ENCODE data around the gene LRRC46. TPM values are rescaled to one million over a fixed set of nuclear protein-coding genes. Genes with fewer than 3 reads are reported as not detected.

LRRC46 gene
- total and polyA plus RNA-seq, 9 of the 15 experiments (the other 6 are each of a cell fraction or from before 2014, with no cell fraction given): 0.39 to 1.4 (median 0.53) TPM; not detected in 1

DNA sequence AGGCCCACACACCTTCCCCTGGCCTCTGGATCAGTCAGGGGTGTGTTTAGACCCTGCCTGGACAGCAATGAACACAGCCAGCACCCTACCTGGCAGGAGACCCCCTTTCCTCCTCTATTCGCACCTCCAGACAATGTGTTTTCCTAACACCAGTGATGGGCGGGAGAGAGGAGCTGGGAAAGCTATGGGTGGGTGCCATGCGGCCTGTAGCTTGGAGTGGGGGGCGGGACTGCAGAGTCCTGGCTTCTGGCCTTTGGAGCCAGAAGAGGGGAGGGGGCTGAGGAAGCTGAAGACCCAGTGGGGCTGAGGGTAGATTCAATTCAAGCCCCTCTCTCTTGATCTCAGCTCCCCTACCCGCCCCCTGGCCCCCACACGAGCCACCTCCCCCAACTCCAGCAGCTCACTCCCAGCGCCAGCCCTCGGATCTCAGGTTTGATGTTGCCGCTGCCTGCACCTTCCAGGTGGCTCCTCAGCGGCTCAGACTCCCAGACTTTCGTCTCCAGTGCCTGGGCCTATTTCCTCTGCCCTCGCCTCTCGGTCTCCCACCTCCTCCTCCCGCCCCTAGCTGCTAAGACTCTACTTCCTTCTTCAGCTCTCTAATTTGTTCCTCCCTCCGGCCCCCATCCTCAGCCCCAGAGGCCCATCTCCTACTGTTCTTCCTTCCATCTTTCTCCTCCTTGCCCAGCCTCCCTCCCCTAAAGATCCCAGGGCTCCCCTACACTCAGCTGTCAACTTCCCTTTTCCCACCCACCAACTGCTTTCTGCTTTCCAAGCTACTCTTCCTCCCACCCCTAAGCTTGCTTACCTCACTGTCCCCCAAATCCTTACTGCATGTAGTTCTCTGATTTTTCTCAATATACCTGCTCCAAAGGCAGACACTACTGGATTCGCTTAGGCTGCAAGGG is 26.3 kb downstream of the LRRC46 start:
- TF ChIP-seq PHTF2 (CRISPR knock-in tag; IDR thresholded peaks at IDR 0.05) (no peak), ETS2 (tag; IDR thresholded peaks at IDR 0.05; ENCODE audit: borderline replicate concordance, poor library complexity, severe bottlenecking) (no peak), RBM39 (optimal IDR thresholded peaks at IDR 0.05; ENCODE audit: low read depth, low read length) (no peak), ZNF507 (tag; conservative IDR thresholded peaks at IDR 0.05) (no peak), YY1 (IDR thresholded peaks at IDR 0.05; ENCODE audit: borderline replicate concordance in 1 of 3, control insufficient read depth in 1 of 3, extremely low read depth in 1 of 3, insufficient read depth in 3 of 3, insufficient read length in 1 of 3, insufficient replicate concordance in 2 of 3, low read depth in 1 of 3, low read length in 2 of 3) (no peak), IRF1 (CRISPR knock-in tag; IDR thresholded peaks at IDR 0.05; ENCODE audit: borderline replicate concordance) (no peak), SRSF9 (IDR thresholded peaks at IDR 0.05; ENCODE audit: borderline replicate concordance, low read depth, low read length) (no peak)
- Histone ChIP-seq H2AFZ (ENCODE audit: low read depth, low read length) (no peak overlapping the region), H3K27me3 (ENCODE audit: control insufficient read depth in 2 of 2, insufficient read depth in 2 of 2, low read length in 2 of 2) (peaks cover 0 to 2% of the 10 kb centered on the region in 2 experiments; a peak in 1 of 5 replicates), H3K9me1 (ENCODE audit: control insufficient read depth, insufficient read depth, low read length) (no peaks in the 10 kb centered on the region), H3K36me3 (ENCODE audit: control insufficient read depth, insufficient read depth, low read length) (no peaks in the 10 kb centered on the region), H3K9ac (ENCODE audit: insufficient read depth in 1 of 2, low read depth in 2 of 2, low read length in 2 of 2) (0 out of 4 replicates have a peak overlapping the region, but pooled peaks of 1 of the 2 experiments have one; percentile 38), H4K20me1 (replicated peaks; ENCODE audit: control insufficient read depth, insufficient read depth, low read length) (no peaks in the 10 kb centered on the region), H3K4me2 (ENCODE audit: insufficient read depth, low read length) (no peak overlapping the region), H3K9me3 (replicated peaks; ENCODE audit: control insufficient read depth, insufficient read depth, low read depth, low read length) (no peaks in the 10 kb centered on the region), H3K79me2 (ENCODE audit: control insufficient read depth, insufficient read depth, low read length) (no peaks in the 10 kb centered on the region), H3K27ac (ENCODE audit: extremely low read depth, low read depth, low read length) (no peak overlapping the region), H3K4me1 (replicated peaks in 1 of 2; ENCODE audit: control insufficient read depth in 2 of 2, insufficient read depth in 2 of 2, low read length in 2 of 2) (peaks cover 9 to 19% of the 10 kb centered on the region in 2 experiments; a peak in 4 of 5 replicates), H3K4me3 (no peak overlapping the region)
- 58% methylated on average over 15 of the region's 16 CpGs for WGBS (ENCODE audit: insufficient coverage, low coverage, missing lambda C conversion rate)
- CTCF ChIA-PET (ENCODE audit: low intra/inter-chr PET ratio): no interaction called here
- no TSS peak for BruUV-seq (replicated peaks)
- POLR2A ChIA-PET: interaction anchor here (0.6 to 1.4 kb wide), 6 partner anchors 9 to 124 kb away, joined by 3 to 8 read pairs (median 4); no protein-coding TSS in a partner anchor
- intact Hi-C loops (cut with micrococcal nuclease) (no loop called here), in situ Hi-C loops (cut with MboI) (no loop called here)
- FAIRE-seq (no peak), ATAC-seq (no peak), DNase-seq (ENCODE audit: extremely low read depth in 1 of 4, low spot score in 3 of 4) (no peak)
